ENCODE results near the gene MMP10. TPM values are rescaled to one million over a fixed set of nuclear protein-coding genes. Genes with fewer than 3 reads are reported as not detected.

The MMP10 gene
- total RNA-seq, 2 donors from 2014 or later: not detected

- no peaks in the 10 kb centered on the region for H3K4me1 ChIP-seq (ENCODE audit: control insufficient read depth in 1 of 2, low read depth in 2 of 2)
- H3K36me3 ChIP-seq: no peaks in the 10 kb centered on the region
- DNase-seq (ENCODE audit: low spot score) (no peak), ATAC-seq (ENCODE audit: insufficient number of reproducible peaks, low FRiP score, low read depth) (no peak)
- H3K27ac ChIP-seq: no peak overlapping the region
- H3K4me3 ChIP-seq: no peak overlapping the region
- TF ChIP-seq, protein P1, sequence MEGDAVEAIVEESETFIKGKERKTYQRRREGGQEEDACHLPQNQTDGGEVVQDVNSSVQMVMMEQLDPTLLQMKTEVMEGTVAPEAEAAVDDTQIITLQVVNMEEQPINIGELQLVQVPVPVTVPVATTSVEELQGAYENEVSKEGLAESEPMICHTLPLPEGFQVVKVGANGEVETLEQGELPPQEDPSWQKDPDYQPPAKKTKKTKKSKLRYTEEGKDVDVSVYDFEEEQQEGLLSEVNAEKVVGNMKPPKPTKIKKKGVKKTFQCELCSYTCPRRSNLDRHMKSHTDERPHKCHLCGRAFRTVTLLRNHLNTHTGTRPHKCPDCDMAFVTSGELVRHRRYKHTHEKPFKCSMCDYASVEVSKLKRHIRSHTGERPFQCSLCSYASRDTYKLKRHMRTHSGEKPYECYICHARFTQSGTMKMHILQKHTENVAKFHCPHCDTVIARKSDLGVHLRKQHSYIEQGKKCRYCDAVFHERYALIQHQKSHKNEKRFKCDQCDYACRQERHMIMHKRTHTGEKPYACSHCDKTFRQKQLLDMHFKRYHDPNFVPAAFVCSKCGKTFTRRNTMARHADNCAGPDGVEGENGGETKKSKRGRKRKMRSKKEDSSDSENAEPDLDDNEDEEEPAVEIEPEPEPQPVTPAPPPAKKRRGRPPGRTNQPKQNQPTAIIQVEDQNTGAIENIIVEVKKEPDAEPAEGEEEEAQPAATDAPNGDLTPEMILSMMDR (IDR thresholded peaks at IDR 0.05): no peak
- H3K27me3 ChIP-seq (replicated peaks; ENCODE audit: insufficient read depth): no peaks in the 10 kb centered on the region
- H3K9me3 ChIP-seq: no peaks in the 10 kb centered on the region
These were observed 13.4 kb upstream of the MMP10 start for GRCh38 chr11:102793677-102794290.

GRCh38 chr11:102792604-102793003, 12.2 kb upstream of the MMP10 start:
- Histone ChIP-seq H3K4me3 (no peak overlapping the region), H3K4me1 (ENCODE audit: control insufficient read depth in 1 of 2, low read depth in 2 of 2) (no peaks in the 10 kb centered on the region), H3K27me3 (replicated peaks; ENCODE audit: insufficient read depth) (no peaks in the 10 kb centered on the region), H3K27ac (no peak overlapping the region), H3K36me3 (no peaks in the 10 kb centered on the region), H3K9me3 (no peaks in the 10 kb centered on the region)
- ATAC-seq (ENCODE audit: insufficient number of reproducible peaks, low FRiP score, low read depth) (no peak), DNase-seq (ENCODE audit: low spot score) (no peak)
- TF ChIP-seq, protein P1 (IDR thresholded peaks at IDR 0.05): no peak

DNA sequence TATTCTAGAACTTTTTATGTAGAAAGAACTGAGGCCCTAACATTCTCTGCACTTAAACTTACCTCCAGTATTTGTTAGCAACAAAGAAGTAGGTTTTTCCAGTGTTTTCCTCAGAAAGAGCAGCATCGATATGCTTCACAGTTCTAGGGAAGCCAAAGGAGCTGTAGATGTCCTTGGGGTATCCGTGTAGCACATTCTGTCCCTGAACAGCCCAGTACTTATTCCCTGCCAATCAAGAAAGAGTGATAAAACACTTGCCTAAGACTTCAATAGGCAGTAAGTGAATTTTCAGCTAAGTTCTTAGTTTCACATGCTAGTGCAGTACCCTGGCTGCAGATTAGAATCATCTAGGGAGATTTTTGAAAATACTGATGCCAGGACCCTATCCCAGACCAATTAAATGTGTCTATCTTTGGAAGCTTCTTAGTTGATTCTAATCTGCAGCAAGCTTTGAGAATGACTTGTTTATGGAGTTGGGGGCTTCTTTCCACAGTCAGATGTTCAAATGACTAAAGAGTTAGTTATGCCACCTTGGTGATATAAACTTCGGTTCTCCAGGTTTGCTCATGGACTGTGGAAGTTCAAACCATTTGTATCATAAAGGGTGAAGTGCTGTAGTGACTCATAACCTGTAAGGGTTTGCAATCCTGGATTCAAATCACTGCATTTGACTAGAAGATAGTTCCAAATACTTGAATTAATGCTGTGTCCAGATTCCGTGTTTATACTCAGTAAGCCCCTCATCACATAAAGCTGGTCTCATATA, 11.0 kb upstream of the MMP10 start:
- TF ChIP-seq, protein P1 (IDR thresholded peaks at IDR 0.05): no peak
- Histone ChIP-seq H3K36me3 (no peaks in the 10 kb centered on the region), H3K9me3 (no peaks in the 10 kb centered on the region), H3K27ac (no peak overlapping the region), H3K27me3 (replicated peaks; ENCODE audit: insufficient read depth) (no peaks in the 10 kb centered on the region), H3K4me1 (ENCODE audit: control insufficient read depth in 1 of 2, low read depth in 2 of 2) (no peaks in the 10 kb centered on the region), H3K4me3 (no peak overlapping the region)
- ATAC-seq (ENCODE audit: insufficient number of reproducible peaks, low FRiP score, low read depth) (no peak), DNase-seq (ENCODE audit: low spot score) (no peak)

DNA sequence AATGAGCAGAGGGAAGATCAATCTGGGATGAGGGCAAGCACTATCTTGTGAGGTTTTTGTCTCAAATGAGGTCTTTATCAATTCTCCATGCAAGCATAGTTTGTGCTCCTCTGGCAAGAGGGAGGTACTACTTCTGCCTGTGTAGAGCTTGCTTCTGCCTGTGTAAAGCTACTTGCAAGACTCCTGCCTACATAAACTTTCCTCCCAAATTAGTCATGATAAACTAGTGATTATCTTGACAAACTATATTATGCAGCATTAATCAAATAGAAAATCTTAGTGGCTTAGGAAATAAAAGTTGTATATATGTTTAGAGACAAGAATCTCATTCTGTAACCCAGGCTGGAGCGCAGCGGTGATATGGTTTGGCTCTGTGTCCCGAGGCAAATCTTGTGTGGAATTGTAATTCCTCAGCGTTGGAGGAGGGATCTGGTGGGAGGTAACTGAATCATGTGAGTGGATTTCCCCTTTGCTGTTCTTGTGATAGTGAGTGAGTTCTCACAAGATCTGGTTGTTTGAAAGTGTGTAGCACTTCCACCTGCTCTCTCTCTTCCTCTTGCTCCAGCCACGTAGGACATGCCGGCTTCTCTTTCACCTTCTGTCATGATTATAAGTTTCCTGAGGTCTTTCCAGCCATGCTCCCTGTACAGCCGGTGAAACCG, 8.0 kb upstream of the MMP10 start:
- Histone ChIP-seq H3K27ac (no peak overlapping the region), H3K27me3 (replicated peaks; ENCODE audit: insufficient read depth) (no peaks in the 10 kb centered on the region), H3K36me3 (no peaks in the 10 kb centered on the region), H3K4me1 (ENCODE audit: control insufficient read depth in 1 of 2, low read depth in 2 of 2) (no peaks in the 10 kb centered on the region), H3K9me3 (no peaks in the 10 kb centered on the region), H3K4me3 (no peak overlapping the region)
- DNase-seq (ENCODE audit: low spot score): no peak
- no peak for ATAC-seq (ENCODE audit: insufficient number of reproducible peaks, low FRiP score, low read depth)
- TF ChIP-seq, protein P1 (IDR thresholded peaks at IDR 0.05): no peak

DNA sequence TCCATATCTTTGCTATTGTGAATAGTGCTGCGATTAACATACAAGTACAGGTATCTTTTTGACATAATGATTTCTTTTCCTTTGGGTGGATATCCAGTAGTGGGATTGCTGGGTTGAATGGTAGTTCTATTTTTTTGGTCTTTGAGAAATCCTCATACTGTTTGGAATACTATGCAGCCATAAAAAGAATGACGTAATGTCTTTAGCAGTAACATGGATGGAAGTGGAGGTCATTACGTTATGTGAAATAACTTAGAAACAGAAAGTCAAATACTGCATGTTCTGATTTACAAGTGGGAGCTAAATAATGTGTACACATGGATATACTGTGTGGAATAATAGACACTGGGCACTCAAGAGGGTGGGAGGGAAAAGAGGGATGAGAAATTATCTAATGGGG, 4.0 kb upstream of the MMP10 start:
- TF ChIP-seq, protein P1 (IDR thresholded peaks at IDR 0.05): no peak
- no peak overlapping the region for H3K27ac ChIP-seq
- no peaks in the 10 kb centered on the region for H3K36me3 ChIP-seq
- H3K4me1 ChIP-seq (ENCODE audit: control insufficient read depth in 1 of 2, low read depth in 2 of 2): no peaks in the 10 kb centered on the region
- DNase-seq (ENCODE audit: low spot score) (no peak), ATAC-seq (ENCODE audit: insufficient number of reproducible peaks, low FRiP score, low read depth) (no peak)
- H3K27me3 ChIP-seq (replicated peaks; ENCODE audit: insufficient read depth): no peaks in the 10 kb centered on the region
- no peaks in the 10 kb centered on the region for H3K9me3 ChIP-seq
- no peak overlapping the region for H3K4me3 ChIP-seq
